ENCODE data around the gene CDHR3.

- TF ChIP-seq CTCF (IDR thresholded peaks at IDR 0.05; ENCODE audit: insufficient read depth, low read length, poor library complexity, severe bottlenecking) (no peak), EZH2phosphoT487 (conservative IDR thresholded peaks at IDR 0.05; ENCODE audit: low read length) (no peak)
Observed at GRCh38 chr7:106053109-106053508, 90.0 kb downstream of the CDHR3 start.

All from SU-DHL-6 (cell line).